ENCODE measurements around the gene SOX14. TPM values are rescaled to one million over a fixed set of nuclear protein-coding genes. Genes with fewer than 3 reads are reported as not detected.

SOX14 gene
- not detected in 2 replicates for total RNA-seq (ENCODE audit: low replicate concordance)

- Mint-ChIP-seq H3K4me3 (peak within 1 kb of the TSS; percentile 79), H3K27ac (no peak within 1 kb of the TSS), H3K27me3 (ENCODE audit: insufficient read depth, low read depth) (peaks cover 88% of the 10 kb centered on the region), H3K9me3 (no peaks in the 10 kb centered on the region), H3K4me1 (peaks cover 41% of the 10 kb centered on the region), H3K36me3 (no peaks in the 10 kb centered on the region)
- H3K79me2 ChIP-seq (ENCODE audit: low read depth) = no peaks in the 10 kb centered on the region
- H3K27ac ChIP-seq = no peak within 1 kb of the TSS
- H3K4me3 ChIP-seq = peak within 1 kb of the TSS; percentile 37
- no peaks in the 10 kb centered on the region for H3K36me3 ChIP-seq
- peaks cover 90% of the 10 kb centered on the region for H4K20me1 ChIP-seq (ENCODE audit: low read depth)
- peaks cover 67% of the 10 kb centered on the region for H3F3A ChIP-seq (ENCODE audit: low read depth)
- no peak within 1 kb of the TSS for H2AFZ ChIP-seq (replicated peaks)
- H3K4me2 ChIP-seq = peak within 1 kb of the TSS; percentile 78
- H3K27me3 ChIP-seq = peaks cover 100% of the 10 kb centered on the region
- H3K9me3 ChIP-seq (ENCODE audit: low read depth) = no peaks in the 10 kb centered on the region
- TF ChIP-seq CTCF (IDR thresholded peaks at IDR 0.05) (no peak), EZH2phosphoT487 (IDR thresholded peaks at IDR 0.05) (no peak), EZH2 (IDR thresholded peaks at IDR 0.05) (no peak)
- no peak within 1 kb of the TSS for H3K9ac ChIP-seq
- peaks cover 78% of the 10 kb centered on the region for H3K4me1 ChIP-seq
- peak; percentile 76 for DNase-seq (ENCODE audit: low spot score)
These were observed at the start of gene SOX14 for GRCh38 chr3:137764001-137764433. SOX14 (plus strand) TSS chr3:137764315; CDS start chr3:137764785, 470 bp downstream.

DNA sequence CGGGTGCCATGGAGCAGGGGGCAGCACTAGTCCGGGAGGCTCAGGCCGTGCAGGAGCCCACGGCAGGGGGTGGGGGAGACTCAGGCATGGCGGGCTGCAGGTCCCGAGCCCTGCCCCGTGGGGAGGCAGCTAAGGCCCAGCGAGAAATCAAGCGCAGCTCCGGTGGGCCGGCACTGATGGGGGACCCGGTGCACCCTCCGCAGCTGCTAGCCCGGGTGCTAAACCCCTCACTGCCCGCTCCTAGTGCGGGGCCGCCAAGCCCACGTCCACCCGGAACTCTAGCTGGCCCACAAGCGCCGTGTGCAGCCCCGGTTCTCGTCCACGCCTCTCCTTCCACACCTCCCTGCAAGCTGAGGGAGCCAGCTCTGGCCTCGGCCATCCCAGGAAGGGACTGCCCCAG lies 49.6 kb upstream of the SOX14 start:
- H3K27ac Mint-ChIP-seq = no peak overlapping the region

GRCh38 chr3:137724240-137724639 lies 39.9 kb upstream of the SOX14 start:
- no peaks in the 10 kb centered on the region for H3K4me1 Mint-ChIP-seq
- H3K27me3 Mint-ChIP-seq (ENCODE audit: insufficient read depth, low read depth) = no peaks in the 10 kb centered on the region
- no peaks in the 10 kb centered on the region for H3K27me3 ChIP-seq
- H2AFZ ChIP-seq (replicated peaks) = no peak overlapping the region
- H3K36me3 ChIP-seq = no peaks in the 10 kb centered on the region
- H3F3A ChIP-seq (ENCODE audit: low read depth) = no peaks in the 10 kb centered on the region
- no peak overlapping the region for H3K4me3 Mint-ChIP-seq
- H3K4me2 ChIP-seq = no peak overlapping the region
- H3K9ac ChIP-seq = no peak overlapping the region
- no peaks in the 10 kb centered on the region for H3K9me3 Mint-ChIP-seq
- H3K4me3 ChIP-seq = no peak overlapping the region
- DNase-seq (ENCODE audit: low spot score) = no peak
- H3K79me2 ChIP-seq (ENCODE audit: low read depth) = no peaks in the 10 kb centered on the region
- H3K4me1 ChIP-seq = no peaks in the 10 kb centered on the region
- H3K27ac Mint-ChIP-seq = no peak overlapping the region
- no peaks in the 10 kb centered on the region for H3K36me3 Mint-ChIP-seq
- no peak overlapping the region for H3K27ac ChIP-seq
- no peaks in the 10 kb centered on the region for H4K20me1 ChIP-seq (ENCODE audit: low read depth)
- TF ChIP-seq EZH2phosphoT487 (IDR thresholded peaks at IDR 0.05) (no peak), CTCF (IDR thresholded peaks at IDR 0.05) (no peak), EZH2 (IDR thresholded peaks at IDR 0.05) (no peak)
- H3K9me3 ChIP-seq (ENCODE audit: low read depth) = no peaks in the 10 kb centered on the region

More for the DNA sequence above, 49.6 kb upstream of the SOX14 start:
- H3K27ac ChIP-seq = no peak overlapping the region
- H3F3A ChIP-seq (ENCODE audit: low read depth) = no peaks in the 10 kb centered on the region
- H2AFZ ChIP-seq (replicated peaks) = no peak overlapping the region
- Mint-ChIP-seq H3K4me3 (no peak overlapping the region), H3K36me3 (no peaks in the 10 kb centered on the region), H3K4me1 (no peaks in the 10 kb centered on the region), H3K9me3 (peaks cover 9% of the 10 kb centered on the region), H3K27me3 (ENCODE audit: insufficient read depth, low read depth) (peaks cover 2% of the 10 kb centered on the region)
- no peak for DNase-seq (ENCODE audit: low spot score)
- TF ChIP-seq EZH2 (IDR thresholded peaks at IDR 0.05) (no peak), CTCF (IDR thresholded peaks at IDR 0.05) (no peak), EZH2phosphoT487 (IDR thresholded peaks at IDR 0.05) (no peak)
- no peaks in the 10 kb centered on the region for H3K9me3 ChIP-seq (ENCODE audit: low read depth)
- H3K9ac ChIP-seq = no peak overlapping the region
- no peaks in the 10 kb centered on the region for H3K4me1 ChIP-seq
- H3K27me3 ChIP-seq = no peaks in the 10 kb centered on the region
- no peaks in the 10 kb centered on the region for H4K20me1 ChIP-seq (ENCODE audit: low read depth)
- H3K4me3 ChIP-seq = no peak overlapping the region
- no peaks in the 10 kb centered on the region for H3K36me3 ChIP-seq
- no peak overlapping the region for H3K4me2 ChIP-seq
- H3K79me2 ChIP-seq (ENCODE audit: low read depth) = no peaks in the 10 kb centered on the region

All from neural progenitor cell (in vitro differentiated cells).